ENCODE measurements around the gene LORICRIN. TPM values are rescaled to one million over a fixed set of nuclear protein-coding genes. Genes with fewer than 3 reads are reported as not detected.
A peak's percentile ranks its signal among the peaks of the same experiment; 100 is the strongest.

The LORICRIN gene
- total RNA-seq, 2 donors from 2014 or later = not detected

DNA sequence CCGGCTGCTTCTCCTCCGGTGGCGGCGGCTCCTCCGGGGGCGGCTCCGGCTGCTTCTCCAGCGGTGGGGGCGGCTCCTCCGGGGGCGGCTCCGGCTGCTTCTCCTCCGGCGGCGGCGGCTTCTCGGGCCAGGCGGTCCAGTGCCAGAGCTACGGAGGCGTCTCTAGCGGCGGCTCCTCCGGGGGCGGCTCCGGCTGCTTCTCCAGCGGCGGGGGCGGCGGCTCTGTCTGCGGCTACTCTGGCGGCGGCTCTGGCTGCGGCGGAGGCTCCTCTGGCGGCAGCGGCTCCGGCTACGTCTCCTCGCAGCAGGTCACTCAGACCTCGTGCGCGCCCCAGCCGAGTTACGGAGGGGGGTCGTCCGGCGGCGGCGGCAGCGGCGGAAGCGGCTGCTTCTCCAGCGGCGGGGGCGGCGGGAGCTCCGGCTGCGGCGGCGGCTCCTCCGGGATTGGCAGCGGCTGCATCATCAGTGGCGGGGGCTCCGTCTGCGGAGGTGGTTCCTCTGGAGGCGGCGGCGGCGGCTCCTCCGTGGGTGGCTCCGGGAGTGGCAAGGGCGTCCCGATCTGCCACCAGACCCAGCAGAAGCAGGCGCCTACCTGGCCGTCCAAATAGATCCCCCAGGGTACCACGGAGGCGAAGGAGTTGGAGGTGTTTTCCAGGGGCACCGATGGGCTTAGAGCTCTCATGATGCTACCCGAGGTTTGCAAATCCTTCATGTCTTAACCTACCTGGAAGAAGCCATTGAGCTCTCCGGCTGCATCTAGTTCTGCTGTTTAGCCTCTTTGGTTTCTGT lies 2.0 kb downstream of the LORICRIN start:
- Histone ChIP-seq H3K27me3 (peaks cover 9 to 16% of the 10 kb centered on the region in 2 donors), H3K27ac (no peak overlapping the region), H3K4me1 (peaks cover 0 to 20% of the 10 kb centered on the region in 2 donors), H3K36me3 (no peaks in the 10 kb centered on the region), H3K9me3 (no peaks in the 10 kb centered on the region), H3K4me3 (peak overlapping the region; percentile 35 to 57)
- DNase-seq (ENCODE audit: low spot score) = no peak
- TF ChIP-seq, protein P1, sequence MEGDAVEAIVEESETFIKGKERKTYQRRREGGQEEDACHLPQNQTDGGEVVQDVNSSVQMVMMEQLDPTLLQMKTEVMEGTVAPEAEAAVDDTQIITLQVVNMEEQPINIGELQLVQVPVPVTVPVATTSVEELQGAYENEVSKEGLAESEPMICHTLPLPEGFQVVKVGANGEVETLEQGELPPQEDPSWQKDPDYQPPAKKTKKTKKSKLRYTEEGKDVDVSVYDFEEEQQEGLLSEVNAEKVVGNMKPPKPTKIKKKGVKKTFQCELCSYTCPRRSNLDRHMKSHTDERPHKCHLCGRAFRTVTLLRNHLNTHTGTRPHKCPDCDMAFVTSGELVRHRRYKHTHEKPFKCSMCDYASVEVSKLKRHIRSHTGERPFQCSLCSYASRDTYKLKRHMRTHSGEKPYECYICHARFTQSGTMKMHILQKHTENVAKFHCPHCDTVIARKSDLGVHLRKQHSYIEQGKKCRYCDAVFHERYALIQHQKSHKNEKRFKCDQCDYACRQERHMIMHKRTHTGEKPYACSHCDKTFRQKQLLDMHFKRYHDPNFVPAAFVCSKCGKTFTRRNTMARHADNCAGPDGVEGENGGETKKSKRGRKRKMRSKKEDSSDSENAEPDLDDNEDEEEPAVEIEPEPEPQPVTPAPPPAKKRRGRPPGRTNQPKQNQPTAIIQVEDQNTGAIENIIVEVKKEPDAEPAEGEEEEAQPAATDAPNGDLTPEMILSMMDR (IDR thresholded peaks at IDR 0.05) = no peak

- no peaks in the 10 kb centered on the region for H3K36me3 ChIP-seq
- peaks cover 9 to 16% of the 10 kb centered on the region in 2 donors for H3K27me3 ChIP-seq
- peaks cover 0 to 20% of the 10 kb centered on the region in 2 donors for H3K4me1 ChIP-seq
- H3K9me3 ChIP-seq = no peaks in the 10 kb centered on the region
- no peak for DNase-seq (ENCODE audit: low spot score)
- H3K27ac ChIP-seq = no peak overlapping the region
- H3K4me3 ChIP-seq = peak overlapping the region in 1 of 2 donors; percentile 57
- TF ChIP-seq, protein P1 (IDR thresholded peaks at IDR 0.05) = no peak
These were observed 2.5 kb downstream of the LORICRIN start for GRCh38 chr1:153262070-153262366.

DNA sequence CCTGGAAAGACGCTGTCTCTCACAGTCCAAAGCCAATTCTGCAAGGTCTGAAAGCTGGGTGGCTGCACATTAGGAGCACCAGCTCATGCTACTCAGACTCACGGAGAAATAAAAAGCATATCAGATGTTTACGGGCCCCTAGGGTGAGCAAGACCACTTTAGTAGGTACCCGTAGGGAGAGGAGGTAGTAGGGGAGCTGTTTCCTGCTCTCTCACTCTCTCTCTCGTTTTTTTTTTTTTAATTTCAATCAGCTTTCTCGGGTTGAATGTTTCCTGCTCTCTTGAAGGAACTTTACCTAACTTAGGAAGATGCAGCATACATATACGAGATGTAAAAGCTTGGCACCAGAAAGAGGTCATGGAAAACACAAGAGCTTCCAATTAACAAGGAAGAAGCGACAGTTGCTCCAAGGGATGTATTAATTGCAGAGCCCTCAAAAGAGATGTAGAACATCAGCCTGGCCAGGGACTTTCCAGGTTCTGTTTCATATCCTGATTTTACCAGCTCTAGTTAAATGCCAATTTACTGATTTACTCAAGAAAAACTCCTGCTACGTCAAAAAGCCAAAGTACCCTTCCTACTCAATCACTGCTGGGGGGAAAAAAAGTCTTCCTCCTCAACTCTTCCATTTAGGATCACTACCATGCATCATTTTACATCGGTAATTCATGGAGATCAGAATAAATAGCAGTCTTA lies 3.1 kb downstream of the LORICRIN start:
- DNase-seq (ENCODE audit: low spot score) = no peak
- Histone ChIP-seq H3K36me3 (no peaks in the 10 kb centered on the region), H3K4me3 (no peak overlapping the region), H3K9me3 (no peaks in the 10 kb centered on the region), H3K27ac (no peak overlapping the region), H3K27me3 (peaks cover 9 to 16% of the 10 kb centered on the region in 2 donors), H3K4me1 (peaks cover 0 to 20% of the 10 kb centered on the region in 2 donors)
- TF ChIP-seq, protein P1 (IDR thresholded peaks at IDR 0.05) = no peak

- DNase-seq (ENCODE audit: low spot score) = no peak
- H3K27ac ChIP-seq = no peak overlapping the region
- H3K4me3 ChIP-seq = no peak overlapping the region
- H3K36me3 ChIP-seq = no peaks in the 10 kb centered on the region
- TF ChIP-seq, protein P1 (IDR thresholded peaks at IDR 0.05) = no peak
- peaks cover 9 to 16% of the 10 kb centered on the region in 2 donors for H3K27me3 ChIP-seq
- peaks cover 0 to 20% of the 10 kb centered on the region in 2 donors for H3K4me1 ChIP-seq
- H3K9me3 ChIP-seq = no peaks in the 10 kb centered on the region
These were observed 6.0 kb downstream of the LORICRIN start for GRCh38 chr1:153265457-153265856.

DNA sequence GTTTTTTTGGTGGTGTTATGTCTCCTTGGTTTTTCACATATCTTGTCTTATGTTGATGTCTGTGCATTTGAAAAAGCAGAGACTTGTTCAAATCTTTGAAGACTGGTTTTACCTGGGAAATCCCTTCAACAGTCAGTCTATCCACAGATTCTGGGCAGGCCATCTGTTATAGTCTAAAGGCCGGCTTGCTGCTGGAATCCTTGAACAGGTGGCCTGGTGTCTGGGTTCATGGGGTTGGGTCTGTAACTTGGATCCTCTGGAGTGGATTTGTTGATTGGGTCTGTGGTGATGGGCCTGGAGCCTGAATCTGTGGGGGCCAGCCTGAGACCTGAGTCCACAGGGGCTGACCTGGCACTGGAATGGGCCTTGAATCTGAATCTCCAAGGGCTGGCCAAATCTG lies 12.2 kb downstream of the LORICRIN start:
- Histone ChIP-seq H3K36me3 (no peaks in the 10 kb centered on the region), H3K27me3 (no peaks in the 10 kb centered on the region), H3K4me1 (no peaks in the 10 kb centered on the region), H3K27ac (no peak overlapping the region), H3K9me3 (no peaks in the 10 kb centered on the region), H3K4me3 (no peak overlapping the region)
- TF ChIP-seq, protein P1 (IDR thresholded peaks at IDR 0.05) = no peak
- no peak for DNase-seq (ENCODE audit: low spot score)

Measured in right atrium auricular region (tissue), 2 donors.